ENCODE results near the gene GSX1. TPM values are rescaled to one million over a fixed set of nuclear protein-coding genes. Genes with fewer than 3 reads are reported as not detected.

GSX1 gene
- total and polyA plus RNA-seq, 7 experiments from 2014 or later = not detected

DNA sequence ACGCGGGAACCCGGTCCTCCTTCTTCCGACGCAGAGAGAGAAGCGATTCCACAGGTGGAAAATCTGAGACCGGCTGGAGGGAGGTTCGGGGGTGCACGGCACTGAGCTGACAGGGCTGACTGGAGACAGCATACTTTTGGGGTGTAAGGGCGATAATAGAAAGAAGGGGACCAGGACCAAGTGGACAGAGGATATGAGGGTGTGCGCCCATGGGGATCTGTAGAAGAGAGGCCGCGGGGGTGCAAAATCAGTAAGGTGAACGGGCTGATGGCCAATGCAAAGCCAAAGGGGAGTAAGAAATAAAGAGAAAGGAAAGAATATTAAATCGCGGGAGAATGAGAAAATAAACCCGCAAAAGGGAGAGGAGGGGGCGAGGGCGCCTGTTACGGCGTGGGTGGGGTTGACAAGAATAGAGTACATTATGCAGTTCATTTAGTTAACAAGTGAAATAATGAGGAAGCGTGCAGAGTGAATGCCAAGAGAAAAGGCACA is 336 bp upstream of the GSX1 start:
- no peak for ATAC-seq
- Histone ChIP-seq H3K9me3 (ENCODE audit: control insufficient read depth in 2 of 3, low read length in 3 of 3) (no peaks in the 10 kb centered on the region), H3K27ac (ENCODE audit: low read depth, low read length) (no peak overlapping the region), H3K36me3 (ENCODE audit: control insufficient read depth in 2 of 3, insufficient read depth in 3 of 3, low read length in 3 of 3) (no peaks in the 10 kb centered on the region), H3K4me3 (ENCODE audit: low read length) (peak overlapping the region; percentile 59), H3K27me3 (ENCODE audit: control insufficient read depth in 2 of 2, insufficient read depth in 2 of 2, low read length in 2 of 2) (peaks cover 10 to 29% of the 10 kb centered on the region in 2 donors), H3K4me1 (ENCODE audit: control insufficient read depth in 2 of 2, insufficient read depth in 2 of 2, low read length in 2 of 2) (peaks cover 17 to 18% of the 10 kb centered on the region in 2 donors)
- no peak for DNase-seq
- peaks cover 28 to 59% (median 44%) of the 10 kb centered on the region in 7 donors for H3K4me1 Mint-ChIP-seq
- H3K27ac Mint-ChIP-seq = peak overlapping the region in 2 of 9 donors; percentile 4 to 48
- intact Hi-C loops (cut with micrococcal nuclease) = loop anchor here in 1 of 2 donors (2.0 kb wide), 2 partner anchors 29 to 137 kb away; no protein-coding TSS in a partner anchor
- H3K36me3 Mint-ChIP-seq = peaks cover 0 to 10% (median 4%) of the 10 kb centered on the region in 5 donors
- peaks cover 80 to 88% (median 87%) of the 10 kb centered on the region in 5 donors for H3K27me3 Mint-ChIP-seq
- H3K4me3 Mint-ChIP-seq = peak overlapping the region; percentile 45 to 92 (median 87)
- ChIA-PET CTCF (no interaction called here), POLR2A (no interaction called here)
- H3K9me3 Mint-ChIP-seq = peaks cover 0 to 15% (median 2%) of the 10 kb centered on the region in 11 donors

DNA sequence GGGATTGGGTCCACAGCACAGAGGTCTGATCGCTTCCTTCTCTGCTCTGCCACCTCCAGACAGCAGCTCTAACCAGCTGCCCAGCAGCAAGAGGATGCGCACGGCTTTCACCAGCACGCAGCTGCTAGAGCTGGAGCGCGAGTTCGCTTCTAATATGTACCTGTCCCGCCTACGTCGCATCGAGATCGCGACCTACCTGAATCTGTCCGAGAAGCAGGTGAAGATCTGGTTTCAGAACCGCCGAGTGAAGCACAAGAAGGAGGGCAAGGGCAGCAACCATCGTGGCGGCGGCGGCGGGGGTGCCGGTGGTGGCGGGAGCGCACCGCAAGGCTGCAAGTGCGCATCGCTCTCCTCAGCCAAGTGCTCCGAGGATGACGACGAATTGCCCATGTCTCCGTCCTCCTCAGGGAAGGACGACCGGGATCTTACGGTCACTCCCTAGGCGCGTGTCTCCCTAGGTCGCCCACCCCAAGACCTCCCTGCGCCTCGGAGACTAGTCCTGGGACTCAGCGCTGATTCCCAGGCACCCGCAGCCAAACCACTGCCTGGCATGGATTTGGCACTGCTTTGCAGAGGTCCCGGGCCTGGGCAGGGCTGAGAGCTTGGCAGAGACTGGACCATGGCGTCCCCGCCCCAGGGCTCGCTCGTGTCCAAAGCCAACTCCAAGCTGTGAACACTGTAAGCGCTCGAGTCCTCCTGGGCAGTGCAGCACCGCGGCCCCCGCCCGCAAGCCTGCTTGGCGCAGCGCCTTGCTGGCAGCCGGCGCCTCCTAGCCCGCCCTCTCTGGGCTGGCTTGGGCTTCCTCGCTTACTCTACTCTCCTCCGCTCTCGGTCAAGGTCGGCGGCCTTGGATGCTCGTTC is 1.5 kb downstream of the GSX1 start:
- Mint-ChIP-seq H3K36me3 (peaks cover 0 to 7% (median 4%) of the 10 kb centered on the region in 5 donors), H3K27me3 (peaks cover 72 to 91% (median 79%) of the 10 kb centered on the region in 5 donors), H3K9me3 (peaks cover 0 to 9% (median 0%) of the 10 kb centered on the region in 11 donors), H3K27ac (no peak overlapping the region), H3K4me3 (peak overlapping the region in 7 of 10 donors; percentile 32 to 68 (median 44)), H3K4me1 (peaks cover 28 to 59% (median 44%) of the 10 kb centered on the region in 7 donors)
- ChIA-PET POLR2A (no interaction called here), CTCF (no interaction called here)
- DNase-seq = no peak
- H3K27ac ChIP-seq (ENCODE audit: low read depth, low read length) = no peak overlapping the region
- H3K36me3 ChIP-seq (ENCODE audit: control insufficient read depth in 2 of 3, insufficient read depth in 3 of 3, low read length in 3 of 3) = no peaks in the 10 kb centered on the region
- peaks cover 10 to 29% of the 10 kb centered on the region in 2 donors for H3K27me3 ChIP-seq (ENCODE audit: control insufficient read depth in 2 of 2, insufficient read depth in 2 of 2, low read length in 2 of 2)
- H3K4me1 ChIP-seq (ENCODE audit: control insufficient read depth in 2 of 2, insufficient read depth in 2 of 2, low read length in 2 of 2) = peaks cover 17 to 18% of the 10 kb centered on the region in 2 donors
- no peak for ATAC-seq
- no peak overlapping the region for H3K4me3 ChIP-seq (ENCODE audit: low read length)
- H3K9me3 ChIP-seq (ENCODE audit: control insufficient read depth in 2 of 3, low read length in 3 of 3) = no peaks in the 10 kb centered on the region
- intact Hi-C loops (cut with micrococcal nuclease) = loop anchor here in 1 of 2 donors (2.0 kb wide), 2 partner anchors 27 to 135 kb away; no protein-coding TSS in a partner anchor

- Histone ChIP-seq H3K36me3 (ENCODE audit: control insufficient read depth in 2 of 3, insufficient read depth in 3 of 3, low read length in 3 of 3) (no peaks in the 10 kb centered on the region), H3K9me3 (ENCODE audit: control insufficient read depth in 2 of 3, low read length in 3 of 3) (no peaks in the 10 kb centered on the region), H3K27me3 (ENCODE audit: control insufficient read depth in 2 of 2, insufficient read depth in 2 of 2, low read length in 2 of 2) (peaks cover 10 to 26% of the 10 kb centered on the region in 2 donors), H3K27ac (ENCODE audit: low read depth, low read length) (no peak overlapping the region), H3K4me3 (ENCODE audit: low read length) (no peak overlapping the region), H3K4me1 (ENCODE audit: control insufficient read depth in 2 of 2, insufficient read depth in 2 of 2, low read length in 2 of 2) (peaks cover 17 to 18% of the 10 kb centered on the region in 2 donors)
- ChIA-PET POLR2A (no interaction called here), CTCF (no interaction called here)
- no peak for DNase-seq
- no peak for ATAC-seq
- Mint-ChIP-seq H3K4me1 (peaks cover 24 to 53% (median 39%) of the 10 kb centered on the region in 7 donors), H3K36me3 (peaks cover 0 to 7% (median 4%) of the 10 kb centered on the region in 5 donors), H3K4me3 (peak overlapping the region in 9 of 10 donors; percentile 10 to 73 (median 48)), H3K27me3 (peaks cover 72 to 88% (median 79%) of the 10 kb centered on the region in 5 donors), H3K27ac (peak overlapping the region in 1 of 9 donors; percentile 26), H3K9me3 (peaks cover 0 to 9% (median 0%) of the 10 kb centered on the region in 11 donors)
- intact Hi-C loops (cut with micrococcal nuclease) = no loop called here
Observed at GRCh38 chr13:27794368-27794691, 2.0 kb downstream of the GSX1 start.

DNA sequence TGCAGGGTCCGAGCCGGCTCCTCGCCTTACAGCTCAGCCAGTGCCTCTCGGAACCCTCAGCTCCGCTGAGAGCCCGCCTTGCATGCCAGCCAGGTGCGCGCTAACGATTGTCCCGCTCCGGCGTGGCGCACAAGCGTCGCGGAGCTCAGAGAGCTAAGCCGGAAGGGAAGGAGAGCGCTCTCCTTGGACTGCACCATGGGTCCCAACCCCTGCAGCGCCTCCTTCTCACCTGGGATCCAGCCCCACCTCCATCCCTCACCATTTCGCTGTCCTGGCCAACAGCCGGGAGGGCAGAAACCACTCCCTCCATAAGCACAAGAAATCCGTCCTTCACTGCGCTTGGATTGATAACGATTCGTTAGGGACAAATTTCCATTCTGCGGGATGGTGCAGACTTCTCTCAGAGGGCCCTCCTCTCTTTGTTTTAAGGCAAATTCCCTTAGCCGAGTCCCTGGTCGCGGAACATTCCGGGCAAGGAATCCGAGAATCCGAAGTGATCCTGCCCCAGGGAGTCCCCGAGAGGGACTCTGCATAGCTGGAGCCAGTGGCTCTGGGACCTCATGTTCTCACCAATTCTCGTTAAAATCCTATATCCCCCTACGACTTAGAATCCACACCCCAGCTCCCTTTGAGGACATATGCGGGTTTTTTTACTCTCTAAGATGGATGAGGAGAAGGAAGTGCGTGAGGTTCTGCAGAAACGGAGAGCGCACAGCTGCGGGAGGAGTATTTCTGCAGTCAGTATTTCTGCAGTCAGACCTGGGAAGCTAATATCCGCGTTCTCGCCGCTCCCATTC is 2.8 kb downstream of the GSX1 start:
- H3K4me1 ChIP-seq (ENCODE audit: control insufficient read depth in 2 of 2, insufficient read depth in 2 of 2, low read length in 2 of 2) = peaks cover 17 to 18% of the 10 kb centered on the region in 2 donors
- Mint-ChIP-seq H3K9me3 (peaks cover 0 to 9% (median 0%) of the 10 kb centered on the region in 11 donors), H3K36me3 (peaks cover 0 to 7% (median 4%) of the 10 kb centered on the region in 5 donors), H3K27ac (no peak overlapping the region), H3K4me3 (no peak overlapping the region), H3K4me1 (peaks cover 24 to 49% (median 35%) of the 10 kb centered on the region in 7 donors), H3K27me3 (peaks cover 78 to 95% (median 84%) of the 10 kb centered on the region in 5 donors)
- no peaks in the 10 kb centered on the region for H3K9me3 ChIP-seq (ENCODE audit: control insufficient read depth in 2 of 3, low read length in 3 of 3)
- peaks cover 10 to 29% of the 10 kb centered on the region in 2 donors for H3K27me3 ChIP-seq (ENCODE audit: control insufficient read depth in 2 of 2, insufficient read depth in 2 of 2, low read length in 2 of 2)
- no peak overlapping the region for H3K4me3 ChIP-seq (ENCODE audit: low read length)
- ATAC-seq (no peak), DNase-seq (no peak)
- no peak overlapping the region for H3K27ac ChIP-seq (ENCODE audit: low read depth, low read length)
- intact Hi-C loops (cut with micrococcal nuclease) = no loop called here
- ChIA-PET POLR2A (no interaction called here), CTCF (interaction anchor here (0.7 to 1.9 kb wide), 2 partner anchors 35 to 271 kb away, joined by 3 to 5 read pairs; no protein-coding TSS in a partner anchor)
- no peaks in the 10 kb centered on the region for H3K36me3 ChIP-seq (ENCODE audit: control insufficient read depth in 2 of 3, insufficient read depth in 3 of 3, low read length in 3 of 3)

DNA sequence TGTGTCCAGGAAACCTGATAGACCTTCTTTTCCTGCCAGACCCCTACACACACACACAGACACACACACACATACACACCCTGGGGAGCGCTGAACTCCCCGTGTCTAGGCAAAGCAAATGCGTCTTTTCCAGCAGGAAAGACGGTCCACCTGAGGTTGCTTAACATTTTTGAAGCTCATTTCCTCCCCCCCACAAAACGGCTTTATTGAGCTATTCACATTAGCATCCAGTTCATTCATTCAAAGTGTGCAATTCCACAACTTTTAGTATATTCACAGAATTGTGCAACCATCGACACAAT is 3.4 kb downstream of the GSX1 start:
- POLR2A ChIA-PET = no interaction called here
- Histone ChIP-seq H3K36me3 (ENCODE audit: control insufficient read depth in 2 of 3, insufficient read depth in 3 of 3, low read length in 3 of 3) (no peaks in the 10 kb centered on the region), H3K4me3 (ENCODE audit: low read length) (no peak overlapping the region), H3K27ac (ENCODE audit: low read depth, low read length) (no peak overlapping the region), H3K4me1 (ENCODE audit: control insufficient read depth in 2 of 2, insufficient read depth in 2 of 2, low read length in 2 of 2) (peaks cover 16% of the 10 kb centered on the region in 2 donors), H3K27me3 (ENCODE audit: control insufficient read depth in 2 of 2, insufficient read depth in 2 of 2, low read length in 2 of 2) (peaks cover 10 to 29% of the 10 kb centered on the region in 2 donors), H3K9me3 (ENCODE audit: control insufficient read depth in 2 of 3, low read length in 3 of 3) (no peaks in the 10 kb centered on the region)
- Mint-ChIP-seq H3K4me3 (no peak overlapping the region), H3K4me1 (peaks cover 23 to 43% (median 30%) of the 10 kb centered on the region in 7 donors), H3K9me3 (peaks cover 0 to 9% (median 0%) of the 10 kb centered on the region in 11 donors), H3K27me3 (peaks cover 78 to 96% (median 83%) of the 10 kb centered on the region in 5 donors), H3K27ac (no peak overlapping the region), H3K36me3 (peaks cover 0 to 7% (median 4%) of the 10 kb centered on the region in 5 donors)
- DNase-seq = no peak
- intact Hi-C loops (cut with micrococcal nuclease) = no loop called here
- CTCF ChIA-PET = interaction anchor here (0.7 to 1.9 kb wide), 2 partner anchors 35 to 272 kb away, joined by 3 to 5 read pairs; no protein-coding TSS in a partner anchor
- no peak for ATAC-seq

GRCh38 chr13:27796544-27797227 is 4.4 kb downstream of the GSX1 start:
- Mint-ChIP-seq H3K4me1 (peaks cover 12 to 33% (median 20%) of the 10 kb centered on the region in 7 donors), H3K36me3 (peaks cover 0 to 5% (median 4%) of the 10 kb centered on the region in 5 donors), H3K27me3 (peaks cover 76 to 96% (median 81%) of the 10 kb centered on the region in 5 donors), H3K4me3 (no peak overlapping the region), H3K9me3 (peaks cover 0 to 7% (median 0%) of the 10 kb centered on the region in 11 donors), H3K27ac (no peak overlapping the region)
- CTCF ChIA-PET = interaction anchor here (0.5 to 1.9 kb wide), 3 partner anchors 30 to 1967 kb away, joined by 3 to 5 read pairs (median 3); no protein-coding TSS in a partner anchor
- POLR2A ChIA-PET = no interaction called here
- intact Hi-C loops (cut with micrococcal nuclease) = no loop called here
- Histone ChIP-seq H3K27me3 (ENCODE audit: control insufficient read depth in 2 of 2, insufficient read depth in 2 of 2, low read length in 2 of 2) (peaks cover 7 to 21% of the 10 kb centered on the region in 2 donors), H3K4me3 (ENCODE audit: low read length) (no peak overlapping the region), H3K36me3 (ENCODE audit: control insufficient read depth in 2 of 3, insufficient read depth in 3 of 3, low read length in 3 of 3) (no peaks in the 10 kb centered on the region), H3K4me1 (ENCODE audit: control insufficient read depth in 2 of 2, insufficient read depth in 2 of 2, low read length in 2 of 2) (peaks cover 6% of the 10 kb centered on the region in 2 donors), H3K27ac (ENCODE audit: low read depth, low read length) (no peak overlapping the region), H3K9me3 (ENCODE audit: control insufficient read depth in 2 of 3, low read length in 3 of 3) (no peaks in the 10 kb centered on the region)
- DNase-seq (no peak), ATAC-seq (no peak)
